B cell (primary cell): ENCODE measurements around the gene FXR2.

ENCODE experiments used
- EZH2 ChIP-seq: IDR thresholded peaks from 2 replicates; pipeline ENCODE4 v1.6.1; 2012; ENCODE audit warnings: borderline replicate concordance, low read depth, mild to moderate bottlenecking, moderate library complexity, low read length; ENCODE audit not compliant: insufficient read depth, poor library complexity, severe bottlenecking
- TF ChIP-seq, protein P1 (sequence below): fragments of 200-600 bp; IDR thresholded peaks from one replicate; pipeline ENCODE4 v1.8.0; 2022; ENCODE audit warnings: antibody characterized with exemption, mild to moderate bottlenecking

DNA sequence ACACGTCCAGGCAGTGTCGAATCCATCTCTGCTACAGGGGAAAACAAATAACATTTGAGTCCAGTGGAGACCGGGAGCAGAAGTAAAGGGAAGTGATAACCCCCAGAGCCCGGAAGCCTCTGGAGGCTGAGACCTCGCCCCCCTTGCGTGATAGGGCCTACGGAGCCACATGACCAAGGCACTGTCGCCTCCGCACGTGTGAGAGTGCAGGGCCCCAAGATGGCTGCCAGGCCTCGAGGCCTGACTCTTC lies 42.4 kb downstream of the FXR2 start:
- TF ChIP-seq, protein P1, sequence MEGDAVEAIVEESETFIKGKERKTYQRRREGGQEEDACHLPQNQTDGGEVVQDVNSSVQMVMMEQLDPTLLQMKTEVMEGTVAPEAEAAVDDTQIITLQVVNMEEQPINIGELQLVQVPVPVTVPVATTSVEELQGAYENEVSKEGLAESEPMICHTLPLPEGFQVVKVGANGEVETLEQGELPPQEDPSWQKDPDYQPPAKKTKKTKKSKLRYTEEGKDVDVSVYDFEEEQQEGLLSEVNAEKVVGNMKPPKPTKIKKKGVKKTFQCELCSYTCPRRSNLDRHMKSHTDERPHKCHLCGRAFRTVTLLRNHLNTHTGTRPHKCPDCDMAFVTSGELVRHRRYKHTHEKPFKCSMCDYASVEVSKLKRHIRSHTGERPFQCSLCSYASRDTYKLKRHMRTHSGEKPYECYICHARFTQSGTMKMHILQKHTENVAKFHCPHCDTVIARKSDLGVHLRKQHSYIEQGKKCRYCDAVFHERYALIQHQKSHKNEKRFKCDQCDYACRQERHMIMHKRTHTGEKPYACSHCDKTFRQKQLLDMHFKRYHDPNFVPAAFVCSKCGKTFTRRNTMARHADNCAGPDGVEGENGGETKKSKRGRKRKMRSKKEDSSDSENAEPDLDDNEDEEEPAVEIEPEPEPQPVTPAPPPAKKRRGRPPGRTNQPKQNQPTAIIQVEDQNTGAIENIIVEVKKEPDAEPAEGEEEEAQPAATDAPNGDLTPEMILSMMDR = no peak
- TF ChIP-seq EZH2 = no peak
